ENCODE data around the gene ME1.

- TF ChIP-seq, protein P1, sequence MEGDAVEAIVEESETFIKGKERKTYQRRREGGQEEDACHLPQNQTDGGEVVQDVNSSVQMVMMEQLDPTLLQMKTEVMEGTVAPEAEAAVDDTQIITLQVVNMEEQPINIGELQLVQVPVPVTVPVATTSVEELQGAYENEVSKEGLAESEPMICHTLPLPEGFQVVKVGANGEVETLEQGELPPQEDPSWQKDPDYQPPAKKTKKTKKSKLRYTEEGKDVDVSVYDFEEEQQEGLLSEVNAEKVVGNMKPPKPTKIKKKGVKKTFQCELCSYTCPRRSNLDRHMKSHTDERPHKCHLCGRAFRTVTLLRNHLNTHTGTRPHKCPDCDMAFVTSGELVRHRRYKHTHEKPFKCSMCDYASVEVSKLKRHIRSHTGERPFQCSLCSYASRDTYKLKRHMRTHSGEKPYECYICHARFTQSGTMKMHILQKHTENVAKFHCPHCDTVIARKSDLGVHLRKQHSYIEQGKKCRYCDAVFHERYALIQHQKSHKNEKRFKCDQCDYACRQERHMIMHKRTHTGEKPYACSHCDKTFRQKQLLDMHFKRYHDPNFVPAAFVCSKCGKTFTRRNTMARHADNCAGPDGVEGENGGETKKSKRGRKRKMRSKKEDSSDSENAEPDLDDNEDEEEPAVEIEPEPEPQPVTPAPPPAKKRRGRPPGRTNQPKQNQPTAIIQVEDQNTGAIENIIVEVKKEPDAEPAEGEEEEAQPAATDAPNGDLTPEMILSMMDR (IDR thresholded peaks at IDR 0.05; ENCODE audit: poor library complexity), result no peak
- no peak for TF ChIP-seq EZH2phosphoT487 (IDR thresholded peaks at IDR 0.05; ENCODE audit: low read depth, severe bottlenecking, unreplicated experiment)
- TF ChIP-seq EZH2 (IDR thresholded peaks at IDR 0.05; ENCODE audit: borderline replicate concordance), result no peak
These were observed 61.2 kb downstream of the ME1 start for GRCh38 chr6:83369692-83370091.
